Hepatocyte (in vitro differentiated cells): ENCODE measurements around the gene FFAR2. TPM values are rescaled to one million over a fixed set of nuclear protein-coding genes. Genes with fewer than 3 reads are reported as not detected.

Source experiments
- DNase-seq: peaks from one replicate; pipeline ENCODE4 v3.0.0-alpha.2; 2016; ENCODE audit warnings: low spot score
- H2AFZ ChIP-seq: fragments of 200-600 bp; sonication (generic); 2 replicates; pipeline ENCODE4 v1.6.0; 2016; ENCODE audit warnings: antibody characterized with exemption, mild to moderate bottlenecking
- H3K27ac ChIP-seq: fragments of 200-600 bp; sonication (generic); 2 replicates; pipeline ENCODE4 v1.5.1; 2016; ENCODE audit warnings: mild to moderate bottlenecking
- H3K27me3 ChIP-seq: fragments of 200-600 bp; sonication (generic); 2 replicates; pipeline ENCODE4 v1.6.1; 2016
- H3K36me3 ChIP-seq: fragments of 200-600 bp; sonication (generic); replicated peaks from 2 replicates; pipeline ENCODE4 v1.5.1; 2016; ENCODE audit warnings: low read depth; ENCODE audit not compliant: insufficient read depth
- H3K4me1 ChIP-seq: fragments of 200-600 bp; sonication (generic); 2 replicates; pipeline ENCODE4 v1.5.1; 2016; ENCODE audit warnings: mild to moderate bottlenecking, moderate library complexity; ENCODE audit not compliant: insufficient read depth
- H3K4me2 ChIP-seq: fragments of 200-600 bp; sonication (generic); 2 replicates; pipeline ENCODE4 v1.6.0; 2016
- H3K4me3 ChIP-seq: fragments of 200-600 bp; sonication (generic); 2 replicates; pipeline ENCODE4 v1.5.1; 2016; ENCODE audit warnings: mild to moderate bottlenecking
- H3K79me2 ChIP-seq: fragments of 200-600 bp; sonication (generic); 2 replicates; pipeline ENCODE4 v1.6.0; 2017; ENCODE audit warnings: mild to moderate bottlenecking
- H3K9me2 ChIP-seq: fragments of 200-600 bp; sonication (generic); replicated peaks from 2 replicates; pipeline ENCODE4 v1.6.0; 2017; ENCODE audit warnings: mild to moderate bottlenecking; ENCODE audit not compliant: insufficient read depth
- H3K9me3 ChIP-seq: fragments of 200-600 bp; sonication (generic); 2 replicates; pipeline ENCODE4 v1.5.1; 2016; ENCODE audit warnings: low read depth, mild to moderate bottlenecking
- H4K20me1 ChIP-seq: fragments of 200-600 bp; sonication (generic); 2 replicates; pipeline ENCODE4 v1.6.0; 2016; ENCODE audit warnings: mild to moderate bottlenecking; ENCODE audit not compliant: insufficient read depth, poor library complexity, severe bottlenecking
- EZH2 ChIP-seq: fragments of 200-600 bp; sonication (generic); IDR thresholded peaks from 2 replicates; pipeline ENCODE4 v1.6.1; 2016; ENCODE audit warnings: antibody characterized with exemption, mild to moderate bottlenecking, borderline replicate concordance
- EZH2phosphoT487 ChIP-seq: fragments of 200-600 bp; sonication (generic); IDR thresholded peaks from one replicate; pipeline ENCODE4 v1.6.1; 2018; ENCODE audit warnings: antibody characterized with exemption, mild to moderate bottlenecking, low read depth, moderate library complexity; ENCODE audit not compliant: unreplicated experiment, severe bottlenecking
- WGBS: methylation state at CpG from one replicate; pipeline ENCODE4 v1.1.6; 2016; ENCODE audit warnings: low lambda C conversion rate; ENCODE audit errors: missing lambda C conversion rate; 5-methylcytosine and 5-hydroxymethylcytosine counted together
- polyA plus RNA-seq: library from polyadenylated mRNA; unstranded; fragments of >200 nt; fragmentation: Nextera tagmentation; extraction: Ambion mirVana; gene quantifications from 2 replicates; pipeline ENCODE4 v1.2.1, GENCODE V29; 2016
- total RNA-seq: library from RNA; depleted of rRNA; stranded (reverse); fragments of >200 nt; gene quantifications from 2 replicates; pipeline ENCODE4 v1.2.3, GENCODE V29; 2014
- TF ChIP-seq, protein P1 (sequence below): fragments of 200-600 bp; sonication (generic); IDR thresholded peaks from 2 replicates; pipeline ENCODE4 v1.5.1; 2016; ENCODE audit warnings: antibody characterized with exemption, mild to moderate bottlenecking; ENCODE audit not compliant: poor library complexity

FFAR2 gene
- total and polyA plus RNA-seq, 2 experiments from 2014 or later, result 0.20 TPM; not detected in 1

DNA sequence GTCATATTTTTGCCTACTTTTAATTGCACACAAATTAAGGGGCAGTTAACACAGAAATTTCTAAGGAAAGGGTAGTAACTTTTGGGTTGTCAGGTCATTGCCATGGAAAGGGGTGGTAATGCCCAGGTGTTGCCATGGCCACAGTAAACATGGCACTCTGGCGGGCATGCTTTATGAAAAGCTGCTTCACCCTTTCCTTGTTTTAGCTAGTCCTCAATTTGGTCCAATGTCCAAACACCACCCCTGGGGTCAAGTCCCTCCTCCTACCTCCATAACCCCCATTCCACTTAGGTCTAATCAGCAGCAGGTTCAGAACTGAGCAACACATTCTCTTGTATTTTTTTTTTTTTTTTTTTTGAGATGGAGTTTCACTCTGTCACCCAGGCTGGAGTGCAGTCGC lies 6.6 kb downstream of the FFAR2 start:
- Histone ChIP-seq H3K79me2 (no peaks in the 10 kb centered on the region), H3K4me2 (no peak overlapping the region)
- no peak for TF ChIP-seq EZH2
- TF ChIP-seq EZH2phosphoT487, result no peak
- TF ChIP-seq, protein P1, sequence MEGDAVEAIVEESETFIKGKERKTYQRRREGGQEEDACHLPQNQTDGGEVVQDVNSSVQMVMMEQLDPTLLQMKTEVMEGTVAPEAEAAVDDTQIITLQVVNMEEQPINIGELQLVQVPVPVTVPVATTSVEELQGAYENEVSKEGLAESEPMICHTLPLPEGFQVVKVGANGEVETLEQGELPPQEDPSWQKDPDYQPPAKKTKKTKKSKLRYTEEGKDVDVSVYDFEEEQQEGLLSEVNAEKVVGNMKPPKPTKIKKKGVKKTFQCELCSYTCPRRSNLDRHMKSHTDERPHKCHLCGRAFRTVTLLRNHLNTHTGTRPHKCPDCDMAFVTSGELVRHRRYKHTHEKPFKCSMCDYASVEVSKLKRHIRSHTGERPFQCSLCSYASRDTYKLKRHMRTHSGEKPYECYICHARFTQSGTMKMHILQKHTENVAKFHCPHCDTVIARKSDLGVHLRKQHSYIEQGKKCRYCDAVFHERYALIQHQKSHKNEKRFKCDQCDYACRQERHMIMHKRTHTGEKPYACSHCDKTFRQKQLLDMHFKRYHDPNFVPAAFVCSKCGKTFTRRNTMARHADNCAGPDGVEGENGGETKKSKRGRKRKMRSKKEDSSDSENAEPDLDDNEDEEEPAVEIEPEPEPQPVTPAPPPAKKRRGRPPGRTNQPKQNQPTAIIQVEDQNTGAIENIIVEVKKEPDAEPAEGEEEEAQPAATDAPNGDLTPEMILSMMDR, result no peak

DNA sequence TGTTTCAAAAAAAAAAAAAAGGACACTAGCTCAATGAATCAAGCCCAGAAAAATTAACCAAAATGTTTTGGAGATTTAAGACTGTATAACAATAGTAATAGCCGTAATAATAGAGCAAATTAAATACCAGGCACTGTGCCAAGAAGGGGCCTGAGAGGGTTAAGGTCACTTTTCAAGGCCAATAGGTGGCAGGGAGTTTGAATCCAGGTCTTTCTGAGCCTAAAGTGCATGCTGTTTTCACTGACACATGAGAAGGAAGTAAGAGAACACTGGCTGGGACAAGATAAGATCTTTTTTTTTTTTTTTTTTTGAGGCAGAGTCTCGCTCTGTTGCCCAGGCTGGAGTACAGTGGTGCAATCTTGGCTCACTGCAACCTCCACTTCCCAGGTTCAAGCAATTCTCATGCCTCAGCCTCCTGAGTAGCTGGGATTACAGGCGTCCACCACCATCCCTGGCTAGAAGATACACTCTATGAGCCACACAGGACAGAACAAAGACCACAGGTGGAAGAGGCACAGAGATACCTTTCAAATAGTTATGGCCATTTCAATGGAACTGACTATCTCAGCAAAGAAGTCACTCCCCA lies 7.7 kb downstream of the FFAR2 start:
- Histone ChIP-seq H3K79me2 (no peaks in the 10 kb centered on the region), H3K9me3 (no peaks in the 10 kb centered on the region), H3K4me3 (no peak overlapping the region), H3K27me3 (no peaks in the 10 kb centered on the region), H3K4me1 (peaks cover 14% of the 10 kb centered on the region), H2AFZ (no peak overlapping the region), H3K27ac (no peak overlapping the region), H3K4me2 (no peak overlapping the region), H3K36me3 (no peaks in the 10 kb centered on the region), H3K9me2 (no peaks in the 10 kb centered on the region), H4K20me1 (no peaks in the 10 kb centered on the region)
- no peak for DNase-seq
- TF ChIP-seq, protein P1, result no peak
- TF ChIP-seq EZH2 (no peak), EZH2phosphoT487 (no peak)
- WGBS, result 67% methylated on average over 3 of the region's 3 CpGs

More for the DNA sequence above, 6.6 kb downstream of the FFAR2 start:
- H2AFZ ChIP-seq, result no peak overlapping the region
- DNase-seq, result no peak
- no peaks in the 10 kb centered on the region for H3K9me3 ChIP-seq
- no peaks in the 10 kb centered on the region for H3K9me2 ChIP-seq
- H3K4me1 ChIP-seq, result peaks cover 14% of the 10 kb centered on the region
- H3K36me3 ChIP-seq, result no peaks in the 10 kb centered on the region
- WGBS, result 97% methylated on average over 2 of the region's 2 CpGs
- no peaks in the 10 kb centered on the region for H3K27me3 ChIP-seq
- H4K20me1 ChIP-seq, result no peaks in the 10 kb centered on the region
- H3K27ac ChIP-seq, result no peak overlapping the region
- H3K4me3 ChIP-seq, result no peak overlapping the region

DNA sequence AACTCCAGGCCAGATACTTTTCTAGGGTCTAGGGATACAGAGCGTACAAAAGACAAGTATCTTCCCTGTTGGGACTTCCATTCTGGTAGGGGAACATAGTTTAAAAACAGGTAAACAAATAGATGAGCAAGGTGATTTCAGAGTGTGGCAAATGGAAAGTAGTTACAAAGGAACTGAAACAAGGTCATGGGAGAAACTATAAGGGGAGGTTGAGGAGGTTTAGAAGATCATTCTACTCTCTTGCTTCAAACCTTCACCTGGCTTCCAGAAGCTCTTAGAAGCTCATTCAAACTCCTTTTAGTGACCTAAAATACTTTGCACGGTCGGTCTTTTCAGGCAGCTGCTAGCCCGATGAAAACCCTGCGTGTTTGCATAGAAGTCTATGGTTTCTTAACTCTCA lies 9.1 kb downstream of the FFAR2 start:
- Histone ChIP-seq H3K9me3 (no peaks in the 10 kb centered on the region), H3K4me3 (no peak overlapping the region), H3K27ac (no peak overlapping the region), H3K27me3 (no peaks in the 10 kb centered on the region), H3K4me1 (peaks cover 14% of the 10 kb centered on the region), H3K79me2 (no peaks in the 10 kb centered on the region), H3K9me2 (no peaks in the 10 kb centered on the region), H3K36me3 (no peaks in the 10 kb centered on the region), H2AFZ (no peak overlapping the region), H3K4me2 (no peak overlapping the region), H4K20me1 (no peaks in the 10 kb centered on the region)
- no peak for TF ChIP-seq EZH2phosphoT487
- TF ChIP-seq, protein P1, result no peak
- TF ChIP-seq EZH2, result no peak
- 84% methylated on average over 5 of the region's 5 CpGs for WGBS
- DNase-seq, result no peak

DNA sequence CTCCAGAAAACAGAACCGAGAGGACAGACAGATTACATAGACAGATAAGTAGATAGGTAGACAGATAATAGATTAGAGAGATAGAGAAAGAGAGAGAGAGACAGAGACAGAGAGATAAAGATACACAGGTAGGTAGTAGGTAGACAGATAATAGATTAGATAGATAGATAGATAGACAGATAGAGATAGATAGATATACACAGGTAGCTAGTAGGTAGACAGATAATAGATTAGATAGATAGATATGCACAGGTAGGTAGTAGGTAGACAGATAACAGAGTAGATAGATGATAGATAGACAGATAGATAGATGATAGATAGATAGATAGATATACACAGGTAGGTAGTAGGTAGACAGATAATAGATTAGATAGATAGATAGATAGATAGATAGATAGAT lies 10.1 kb downstream of the FFAR2 start:
- Histone ChIP-seq H3K9me3 (no peaks in the 10 kb centered on the region), H4K20me1 (no peaks in the 10 kb centered on the region), H3K9me2 (no peaks in the 10 kb centered on the region), H3K4me3 (no peak overlapping the region), H3K27me3 (no peaks in the 10 kb centered on the region), H3K27ac (peak overlapping the region; percentile 68), H2AFZ (no peak overlapping the region), H3K4me2 (peak overlapping the region; percentile 42), H3K36me3 (no peaks in the 10 kb centered on the region), H3K79me2 (no peaks in the 10 kb centered on the region), H3K4me1 (peaks cover 14% of the 10 kb centered on the region)
- TF ChIP-seq, protein P1, result no peak
- TF ChIP-seq EZH2 (no peak), EZH2phosphoT487 (no peak)
- 50% methylated on average over 1 of the region's 1 CpG for WGBS
- no peak for DNase-seq
